ENCODE data around the gene NUDT3.

- TF ChIP-seq POLR2A (IDR thresholded peaks at IDR 0.05) (no peak), CTCF (IDR thresholded peaks at IDR 0.05) (no peak)
These were observed 113.6 kb downstream of the NUDT3 start for GRCh38 chr6:34278833-34279232.
